Cardiac septum (tissue), 1 donor: ENCODE results near the gene CGAS. TPM values are rescaled to one million over a fixed set of nuclear protein-coding genes. Genes with fewer than 3 reads are reported as not detected.
"Not testable (repeated sequence)": the region's sequence is repeated elsewhere in the genome, so short reads cannot be mapped to it uniquely, and the experiment has no call there.

ENCODE experiments used
- DNase-seq: peaks from one replicate; pipeline ENCODE4 v3.0.0-alpha.2; 2020; ENCODE audit warnings: low spot score
- intact Hi-C: fragments of 100-400 bp; cut with DNase I; formaldehyde crosslinking; loops from one replicate; pipeline ENCODE4 v1.14.0; 2022
- total RNA-seq: library from RNA; stranded (reverse); fragmentation: NEBNext Ultra II Directional; extraction: Animal tissue kit (Norgen Biotek cat#: 25700); gene quantifications from one replicate; pipeline ENCODE4 v1.2.1, GENCODE V29; 2021
- donor health status: DM: no; HTN: no; CAD: no.

Gene CGAS
- total RNA-seq, 1 donor from 2014 or later, result 2.0 TPM

- intact Hi-C loops, result no loop called here
- DNase-seq, result no peak
These were observed 42.7 kb downstream of the CGAS start for GRCh38 chr6:73409395-73409794.

- no peak for DNase-seq
- intact Hi-C loops, result no loop called here
These were observed 51.4 kb downstream of the CGAS start for GRCh38 chr6:73400656-73401055.

- intact Hi-C loops, result no loop called here
- DNase-seq, result no peak
These were observed 56.2 kb downstream of the CGAS start for GRCh38 chr6:73395875-73396274.

- intact Hi-C loops, result no loop called here
- no peak for DNase-seq
These were observed 57.3 kb downstream of the CGAS start, which contains the start of gene DDX43 for GRCh38 chr6:73394577-73395354. DDX43 (plus strand) TSS chr6:73394828; CDS start chr6:73394906, 78 bp downstream.

DNA sequence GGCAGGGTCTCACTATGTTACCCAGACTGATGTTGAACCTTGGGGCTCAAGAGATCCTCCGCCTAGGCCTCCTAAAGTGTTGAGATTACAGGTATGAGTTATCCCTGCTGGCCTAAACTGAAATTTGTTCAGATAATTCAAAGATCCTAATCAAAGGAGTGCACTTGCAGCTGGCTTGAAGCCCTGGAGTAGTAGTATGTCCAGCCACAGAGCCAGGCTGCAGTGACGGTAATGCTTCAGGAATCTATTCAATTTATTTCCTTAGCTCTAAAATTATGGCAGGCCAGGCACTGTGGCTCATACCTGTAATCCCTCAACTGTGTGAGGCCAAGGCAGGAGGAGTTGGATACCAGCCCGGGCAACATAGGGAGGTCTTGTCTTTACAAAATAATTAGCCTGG, 58.8 kb downstream of the CGAS start:
- intact Hi-C loops, result no loop called here
- no peak for DNase-seq

DNA sequence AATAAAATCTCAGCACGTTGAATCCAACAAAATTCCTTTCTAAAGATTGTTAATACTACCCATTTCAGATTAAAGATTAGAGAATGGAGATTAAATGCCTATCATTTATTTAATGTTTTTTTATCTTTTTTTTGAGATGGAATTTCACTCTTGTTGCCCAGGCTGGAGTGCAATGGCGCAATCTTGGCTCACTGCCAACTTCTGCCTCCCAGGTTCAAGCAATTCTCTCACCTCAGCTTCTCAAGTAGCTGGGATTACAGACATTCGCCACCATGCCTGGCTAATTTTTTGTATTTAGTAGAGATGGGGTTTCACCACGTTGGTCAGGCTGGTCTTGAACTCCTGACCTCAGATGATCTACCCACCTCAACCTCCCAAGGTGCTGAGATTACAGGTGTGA, 59.9 kb downstream of the CGAS start:
- DNase-seq, intact Hi-C loops: not testable (repeated sequence)

GRCh38 chr6:73391675-73392074, 60.4 kb downstream of the CGAS start:
- no peak for DNase-seq
- intact Hi-C loops, result no loop called here

GRCh38 chr6:73389854-73390253, 62.2 kb downstream of the CGAS start:
- DNase-seq, result no peak
- intact Hi-C loops, result no loop called here

GRCh38 chr6:73388800-73389512, 63.1 kb downstream of the CGAS start:
- intact Hi-C loops, result no loop called here
- DNase-seq, result peak; percentile 82

DNA sequence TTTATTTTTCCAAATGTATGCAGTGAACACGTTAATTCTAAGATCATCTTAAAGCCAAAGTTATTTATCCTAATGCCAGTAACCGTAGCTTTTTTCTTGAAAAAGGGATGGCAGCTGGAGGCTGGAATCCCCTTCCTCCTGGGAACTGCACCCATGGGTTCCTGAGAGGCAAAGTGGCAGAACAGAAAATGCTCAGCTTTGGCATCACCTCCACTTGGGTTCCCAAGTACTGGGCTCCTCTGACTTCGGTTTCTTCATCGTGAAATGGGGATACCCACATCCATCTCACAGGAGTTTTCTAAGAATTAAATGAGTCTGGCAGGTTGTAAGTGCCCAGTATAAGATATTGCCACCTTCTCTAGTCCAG, 63.7 kb downstream of the CGAS start:
- no peak for DNase-seq
- intact Hi-C loops, result no loop called here

- DNase-seq, result no peak
- intact Hi-C loops, result no loop called here
These were observed 69.5 kb downstream of the CGAS start for GRCh38 chr6:73382462-73383113.

- DNase-seq, intact Hi-C loops: not testable (repeated sequence)
These were observed 70.6 kb downstream of the CGAS start for GRCh38 chr6:73381531-73381930.

- intact Hi-C loops, result no loop called here
- no peak for DNase-seq
These were observed 74.9 kb downstream of the CGAS start for GRCh38 chr6:73377225-73377624.

DNA sequence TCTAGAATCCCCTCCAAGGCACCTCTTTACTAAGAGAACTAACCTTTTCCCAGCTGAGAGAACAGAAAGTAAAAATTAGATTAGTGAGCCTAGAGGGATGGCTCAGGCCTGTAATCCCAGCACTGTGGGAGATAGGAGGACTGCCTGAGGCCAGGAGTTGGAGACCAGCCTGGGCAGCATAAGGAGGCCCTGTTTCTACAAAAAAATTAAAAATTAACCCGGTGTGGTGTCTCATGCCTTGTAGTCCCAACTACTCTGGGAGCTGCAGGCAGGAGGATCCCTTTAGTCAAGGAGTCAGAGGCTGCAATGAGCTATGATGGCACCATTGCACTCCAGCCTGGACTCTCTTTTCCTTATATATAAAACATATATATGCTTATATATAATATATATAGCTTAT, 76.9 kb downstream of the CGAS start:
- no peak for DNase-seq
- intact Hi-C loops, result no loop called here

Other genes with a start within 250 kb of the CGAS start
- gene KHDC1L, start 226.8 kb downstream of the CGAS start, total RNA-seq, result not detected
- 1.1 TPM for gene KHDC1, start 189.1 kb downstream of the CGAS start, total RNA-seq
- gene DPPA5, start 98.0 kb downstream of the CGAS start, total RNA-seq, result not detected
- gene KHDC3L, start 89.6 kb downstream of the CGAS start, total RNA-seq, result not detected
- not detected for gene OOEP, start 82.4 kb downstream of the CGAS start, total RNA-seq
- gene DDX43, start 57.5 kb downstream of the CGAS start, total RNA-seq, result not detected
- 20.7 TPM for gene MTO1, start 9.4 kb upstream of the CGAS start, total RNA-seq
- gene EEF1A1, start 68.7 kb upstream of the CGAS start, total RNA-seq, result 2,432 TPM
- 7.3 TPM for gene SLC17A5, start 201.7 kb upstream of the CGAS start, total RNA-seq
- gene CD109, start 243.9 kb upstream of the CGAS start, total RNA-seq, result 6.3 TPM